NB4 (cell line): Measurements from ENCODE around the gene TRANK1.
"Not testable (repeated sequence)": the region's sequence is repeated elsewhere in the genome, so short reads cannot be mapped to it uniquely, and the experiment has no call there.

Experiments
- DNase-seq: peaks from one replicate; pipeline ENCODE4 v3.0.0; 2010; ENCODE audit warnings: low read depth
- H3K4me3 ChIP-seq: one replicate; pipeline ENCODE4 v1.5.1; 2011; ENCODE audit warnings: mild to moderate bottlenecking, low read depth, low read length, moderate library complexity
- CTCF ChIP-seq: IDR thresholded peaks from one replicate; pipeline ENCODE4 v1.5.1; 2012; ENCODE audit warnings: low read depth, low read length
- MYC ChIP-seq: IDR thresholded peaks from 2 replicates; pipeline ENCODE4 v1.6.1; 2011; ENCODE audit warnings: low read depth, low read length
- POLR2A ChIP-seq: IDR thresholded peaks from 2 replicates; pipeline ENCODE4 v1.6.1; 2011; ENCODE audit warnings: mild to moderate bottlenecking; ENCODE audit not compliant: insufficient read length; ENCODE audit errors: extremely low read depth
- TF ChIP-seq, protein P1 (sequence below): IDR thresholded peaks from 2 replicates; pipeline ENCODE4 v1.6.1; 2011; ENCODE audit warnings: low read depth, low read length

TRANK1 gene

DNA sequence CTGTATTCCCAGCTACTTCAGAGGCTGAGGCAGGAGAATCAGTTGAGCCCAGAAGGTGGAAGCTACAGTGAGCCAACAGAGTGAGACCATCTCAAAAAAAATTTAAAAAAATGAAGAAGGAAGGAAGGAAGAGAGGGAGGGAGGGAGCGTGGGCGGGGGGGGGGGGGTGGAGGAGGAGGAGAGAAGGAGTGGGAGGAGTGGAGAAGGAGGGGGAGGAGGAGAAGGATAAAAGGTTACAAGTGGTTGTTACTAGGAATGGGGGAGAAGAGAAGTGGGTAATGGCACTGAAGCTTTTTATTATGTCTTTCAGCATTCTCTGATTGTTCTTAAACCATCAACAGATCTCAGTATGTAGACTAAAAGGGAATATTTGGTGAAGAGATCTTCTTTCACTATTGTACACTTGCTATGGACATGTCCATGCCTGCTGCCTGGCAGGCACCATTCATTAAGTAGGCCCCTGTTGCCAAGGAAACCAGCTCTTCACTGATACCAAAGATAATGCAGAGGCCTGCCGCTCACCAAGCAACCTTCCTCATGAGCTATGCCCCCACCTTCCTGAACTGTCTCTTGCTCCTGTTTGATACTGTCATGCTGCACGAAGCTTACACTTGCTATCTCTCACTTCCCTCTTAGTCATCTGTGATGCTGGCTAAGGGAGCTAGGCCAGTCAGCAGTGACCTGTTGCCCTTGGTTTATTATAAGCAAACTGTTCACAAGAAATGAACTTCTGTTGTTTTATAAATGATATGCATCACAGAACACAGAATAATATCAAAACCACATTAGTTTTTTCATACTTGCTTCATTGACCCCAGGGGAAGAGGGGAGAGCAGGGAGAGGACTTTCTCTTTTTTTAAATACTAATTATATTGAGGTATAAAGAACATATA lies 24.9 kb upstream of the TRANK1 start:
- DNase-seq, result peak; percentile 71
- TF ChIP-seq POLR2A, result no peak
- no peak for TF ChIP-seq CTCF
- TF ChIP-seq MYC, result no peak
- TF ChIP-seq, protein P1, sequence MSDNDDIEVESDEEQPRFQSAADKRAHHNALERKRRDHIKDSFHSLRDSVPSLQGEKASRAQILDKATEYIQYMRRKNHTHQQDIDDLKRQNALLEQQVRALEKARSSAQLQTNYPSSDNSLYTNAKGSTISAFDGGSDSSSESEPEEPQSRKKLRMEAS, result no peak

DNA sequence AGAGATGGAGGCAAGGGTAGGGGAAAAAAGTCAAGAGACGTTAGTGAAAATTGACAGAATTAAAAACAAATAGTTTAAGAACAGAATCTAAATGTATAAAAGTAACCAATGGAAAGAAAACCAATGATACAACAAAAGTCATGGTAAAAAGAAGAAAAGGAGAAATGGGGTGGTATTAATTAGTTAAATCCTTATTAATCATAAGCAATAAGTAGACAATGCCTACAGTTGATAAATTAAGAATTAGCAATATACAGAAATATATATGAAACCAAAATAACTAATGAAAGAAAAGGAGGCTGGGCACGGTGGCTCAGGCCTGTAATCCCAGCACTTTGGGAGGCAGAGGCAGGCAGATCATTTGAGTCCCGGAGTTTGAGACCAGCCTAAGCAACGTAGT lies 24.2 kb upstream of the TRANK1 start:
- H3K4me3 ChIP-seq, result no peak overlapping the region
- TF ChIP-seq POLR2A (no peak), CTCF (no peak), MYC (no peak)
- TF ChIP-seq, protein P1, result no peak
- DNase-seq, result no peak

More for the DNA sequence above, 24.9 kb upstream of the TRANK1 start:
- no peak overlapping the region for H3K4me3 ChIP-seq

GRCh38 chr3:36965440-36965839 lies 20.6 kb upstream of the TRANK1 start:
- no peak for TF ChIP-seq CTCF
- TF ChIP-seq, protein P1, result no peak
- no peak for DNase-seq
- no peak overlapping the region for H3K4me3 ChIP-seq

GRCh38 chr3:36964817-36965216 lies 20.0 kb upstream of the TRANK1 start:
- no peak for DNase-seq
- no peak overlapping the region for H3K4me3 ChIP-seq
- no peak for TF ChIP-seq CTCF
- TF ChIP-seq MYC, result no peak
- TF ChIP-seq, protein P1, result no peak
- TF ChIP-seq POLR2A, result no peak

DNA sequence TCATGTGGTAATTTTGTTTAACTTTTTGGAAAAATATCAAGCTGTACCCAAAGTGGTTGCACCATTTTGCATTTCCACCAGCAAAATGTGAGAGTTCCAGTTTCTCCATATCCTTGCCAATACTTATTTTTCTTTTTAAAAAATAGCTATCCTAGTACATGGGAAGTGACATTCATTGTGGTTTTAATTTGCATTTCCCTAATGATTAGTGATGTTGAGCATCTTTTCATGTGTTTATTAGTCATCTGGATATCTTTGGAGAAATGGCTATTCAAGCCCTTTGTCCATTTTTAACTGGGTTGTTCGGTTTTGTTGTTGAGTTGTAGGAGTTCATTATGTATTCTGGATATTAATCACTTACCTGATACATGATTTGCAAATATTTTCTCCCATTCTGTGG lies 19.5 kb upstream of the TRANK1 start:
- no peak overlapping the region for H3K4me3 ChIP-seq
- TF ChIP-seq POLR2A (no peak), MYC (no peak), CTCF (no peak)
- TF ChIP-seq, protein P1, result no peak
- no peak for DNase-seq

DNA sequence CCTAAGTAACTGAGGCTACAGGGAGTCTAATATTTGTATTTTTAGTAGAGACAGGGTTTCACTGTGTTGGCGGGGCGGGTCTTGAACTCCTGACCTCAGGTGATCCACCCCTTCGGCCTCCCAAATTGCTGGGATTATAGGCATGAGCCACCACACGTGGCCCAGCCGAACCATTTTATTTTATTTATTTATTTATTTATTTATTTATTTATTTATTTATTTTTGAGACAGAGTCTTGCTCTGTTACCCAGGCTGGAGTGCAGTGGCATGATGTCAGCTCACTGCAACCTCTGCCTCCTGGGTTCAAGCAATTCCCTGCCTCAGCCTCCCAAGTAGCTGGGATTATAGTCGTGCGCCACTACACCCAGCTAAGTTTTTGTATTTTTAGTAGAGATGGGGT lies 18.2 kb upstream of the TRANK1 start:
- H3K4me3 ChIP-seq, DNase-seq: not testable (repeated sequence)
